ENCODE measurements around the gene RPS3. TPM values are rescaled to one million over a fixed set of nuclear protein-coding genes. Genes with fewer than 3 reads are reported as not detected.
A peak's percentile ranks its signal among the peaks of the same experiment; 100 is the strongest.

RPS3 gene
- total and polyA plus RNA-seq, 9 of the 15 experiments (the other 6 are each of a cell fraction or from before 2014, with no cell fraction given) = 2,700 to 5,771 (median 3,679) TPM

- TF ChIP-seq MYC (IDR thresholded peaks at IDR 0.05; ENCODE audit: low read depth, low read length) = no peak
- TF ChIP-seq MYC (CRISPR knock-in tag; IDR thresholded peaks at IDR 0.05; ENCODE audit: borderline replicate concordance, low read depth) = no peak
- no peak for TF ChIP-seq BRF2 (IDR thresholded peaks at IDR 0.05; ENCODE audit: borderline replicate concordance, insufficient read depth, insufficient read length)
- TF ChIP-seq SRSF7 (optimal IDR thresholded peaks at IDR 0.05; ENCODE audit: low read depth, low read length) = no peak
- TF ChIP-seq ZNF445 (CRISPR knock-in tag; IDR thresholded peaks at IDR 0.05; ENCODE audit: low read depth) = no peak
- TF ChIP-seq, protein P1, sequence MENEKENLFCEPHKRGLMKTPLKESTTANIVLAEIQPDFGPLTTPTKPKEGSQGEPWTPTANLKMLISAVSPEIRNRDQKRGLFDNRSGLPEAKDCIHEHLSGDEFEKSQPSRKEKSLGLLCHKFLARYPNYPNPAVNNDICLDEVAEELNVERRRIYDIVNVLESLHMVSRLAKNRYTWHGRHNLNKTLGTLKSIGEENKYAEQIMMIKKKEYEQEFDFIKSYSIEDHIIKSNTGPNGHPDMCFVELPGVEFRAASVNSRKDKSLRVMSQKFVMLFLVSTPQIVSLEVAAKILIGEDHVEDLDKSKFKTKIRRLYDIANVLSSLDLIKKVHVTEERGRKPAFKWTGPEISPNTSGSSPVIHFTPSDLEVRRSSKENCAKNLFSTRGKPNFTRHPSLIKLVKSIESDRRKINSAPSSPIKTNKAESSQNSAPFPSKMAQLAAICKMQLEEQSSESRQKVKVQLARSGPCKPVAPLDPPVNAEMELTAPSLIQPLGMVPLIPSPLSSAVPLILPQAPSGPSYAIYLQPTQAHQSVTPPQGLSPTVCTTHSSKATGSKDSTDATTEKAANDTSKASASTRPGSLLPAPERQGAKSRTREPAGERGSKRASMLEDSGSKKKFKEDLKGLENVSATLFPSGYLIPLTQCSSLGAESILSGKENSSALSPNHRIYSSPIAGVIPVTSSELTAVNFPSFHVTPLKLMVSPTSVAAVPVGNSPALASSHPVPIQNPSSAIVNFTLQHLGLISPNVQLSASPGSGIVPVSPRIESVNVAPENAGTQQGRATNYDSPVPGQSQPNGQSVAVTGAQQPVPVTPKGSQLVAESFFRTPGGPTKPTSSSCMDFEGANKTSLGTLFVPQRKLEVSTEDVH (IDR thresholded peaks at IDR 0.05; ENCODE audit: low read depth, partially characterized antibody) = no peak
- peak; percentile 65 for TF ChIP-seq FOSL1 (tag; conservative IDR thresholded peaks at IDR 0.05)
- no peak for TF ChIP-seq CBFA2T2 (conservative IDR thresholded peaks at IDR 0.05)
- TF ChIP-seq, protein P2, sequence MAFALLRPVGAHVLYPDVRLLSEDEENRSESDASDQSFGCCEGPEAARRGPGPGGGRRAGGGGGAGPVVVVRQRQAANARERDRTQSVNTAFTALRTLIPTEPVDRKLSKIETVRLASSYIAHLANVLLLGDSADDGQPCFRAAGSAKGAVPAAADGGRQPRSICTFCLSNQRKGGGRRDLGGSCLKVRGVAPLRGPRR (CRISPR knock-in tag; IDR thresholded peaks at IDR 0.05) = no peak
- no peak for TF ChIP-seq MLX (CRISPR knock-in tag; conservative IDR thresholded peaks at IDR 0.05)
These were observed 27.1 kb upstream of the RPS3 start (continued) for GRCh38 chr11:75371949-75372876.

All from K562 (cell line).